GM19193 (cell line): ENCODE measurements around the gene CTBP1.

Source experiments
- POLR2A ChIP-seq: IDR thresholded peaks from 4 replicates; pipeline ENCODE4 v1.6.1; 2011; ENCODE audit not compliant: insufficient read depth, insufficient read length; ENCODE audit errors: extremely low read depth

CTBP1 gene

DNA sequence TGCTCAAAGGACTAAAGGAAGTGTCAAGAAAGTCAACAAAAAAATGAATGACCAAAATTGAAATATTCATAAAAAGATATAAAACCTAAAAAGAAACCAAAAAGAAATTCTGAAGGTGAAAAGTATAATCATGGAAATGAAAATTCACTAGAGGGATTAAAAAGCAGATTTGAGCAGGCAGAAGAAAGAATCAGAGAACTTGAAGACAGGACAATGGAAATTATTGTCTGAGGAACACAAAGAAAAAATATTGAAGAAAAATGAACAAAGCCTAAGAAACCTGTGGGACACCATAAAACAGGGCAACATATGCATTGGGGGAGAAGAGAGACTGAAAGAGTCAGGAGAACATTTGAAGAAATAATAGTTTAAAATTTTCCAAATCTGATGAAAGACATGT, 66.6 kb downstream of the CTBP1 start:
- no peak for TF ChIP-seq POLR2A

DNA sequence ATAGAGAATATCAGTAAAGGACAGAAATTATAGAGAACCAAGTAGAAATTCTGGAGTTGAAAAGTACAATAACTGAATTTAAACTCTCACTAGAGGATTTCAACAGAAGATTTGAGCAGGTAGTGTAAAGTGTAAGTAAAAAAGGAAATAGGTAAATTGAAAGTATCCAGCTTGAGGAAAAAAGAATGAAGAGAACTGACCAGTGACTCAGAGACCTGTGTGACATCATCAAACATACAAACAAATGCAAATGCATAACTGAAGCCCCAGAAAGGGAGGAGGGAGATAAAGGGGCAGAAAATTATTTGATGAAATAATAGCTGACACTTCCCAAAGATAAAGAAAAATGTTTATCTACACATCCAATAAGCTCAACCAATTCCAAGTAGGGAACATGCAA, 68.3 kb downstream of the CTBP1 start:
- TF ChIP-seq POLR2A, result no peak

- no peak for TF ChIP-seq POLR2A
Observed at GRCh38 chr4:1179976-1180375, 69.0 kb downstream of the CTBP1 start.

DNA sequence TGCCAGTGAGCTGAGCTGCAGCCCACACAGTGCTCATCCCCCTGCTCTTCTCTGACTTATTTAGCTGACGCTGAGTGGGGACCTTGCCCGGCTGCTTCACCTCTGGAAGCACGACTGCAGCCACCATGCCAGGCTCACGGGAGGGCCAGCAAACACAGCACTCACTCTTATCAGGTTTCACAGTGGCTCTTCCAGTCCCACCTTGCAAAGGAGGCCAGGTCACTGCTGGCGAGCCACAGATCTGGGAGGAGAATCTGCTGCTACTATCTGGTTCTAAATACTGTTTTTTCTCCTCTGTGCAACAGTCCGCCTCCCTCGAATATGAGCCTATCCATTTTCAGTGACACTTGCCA, 69.9 kb downstream of the CTBP1 start:
- TF ChIP-seq POLR2A, result no peak

DNA sequence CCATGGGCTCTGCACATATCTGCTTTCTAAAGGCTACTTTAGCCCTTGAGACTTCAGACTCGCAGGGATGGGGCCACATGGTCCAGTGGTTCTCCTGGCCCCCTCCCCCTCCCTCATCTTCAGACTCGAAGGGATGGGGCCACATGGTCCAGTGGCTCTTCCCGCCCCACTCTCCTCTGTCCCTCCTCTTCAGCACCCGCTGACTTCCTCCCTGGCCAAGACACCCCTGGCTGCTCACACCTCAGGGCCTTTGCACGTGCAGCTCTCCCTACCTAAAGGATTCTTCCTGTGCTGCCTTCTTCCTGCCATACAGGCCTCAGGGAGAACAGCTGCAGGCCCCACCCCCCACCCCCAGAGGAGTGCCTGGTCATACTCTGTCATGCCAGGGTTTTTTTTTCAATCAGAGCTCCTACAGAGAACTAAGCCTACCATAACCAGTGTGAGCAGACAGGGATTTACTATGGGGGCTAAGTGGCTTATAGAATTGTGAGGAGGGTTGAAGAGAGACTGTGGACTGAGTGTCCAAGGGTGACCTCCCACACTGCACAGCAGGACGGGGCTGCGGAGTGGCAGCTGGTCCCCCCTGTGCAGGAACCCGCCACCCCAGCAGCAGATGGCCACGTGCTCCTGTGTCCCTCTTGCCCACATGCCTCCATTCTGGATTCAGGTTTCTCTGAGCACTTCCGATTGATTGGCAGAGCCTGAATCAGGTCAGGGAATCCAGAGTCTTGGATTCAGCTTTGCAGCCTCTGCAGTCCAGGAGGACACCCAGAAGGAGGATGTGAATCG, 70.4 kb downstream of the CTBP1 start:
- TF ChIP-seq POLR2A, result no peak

DNA sequence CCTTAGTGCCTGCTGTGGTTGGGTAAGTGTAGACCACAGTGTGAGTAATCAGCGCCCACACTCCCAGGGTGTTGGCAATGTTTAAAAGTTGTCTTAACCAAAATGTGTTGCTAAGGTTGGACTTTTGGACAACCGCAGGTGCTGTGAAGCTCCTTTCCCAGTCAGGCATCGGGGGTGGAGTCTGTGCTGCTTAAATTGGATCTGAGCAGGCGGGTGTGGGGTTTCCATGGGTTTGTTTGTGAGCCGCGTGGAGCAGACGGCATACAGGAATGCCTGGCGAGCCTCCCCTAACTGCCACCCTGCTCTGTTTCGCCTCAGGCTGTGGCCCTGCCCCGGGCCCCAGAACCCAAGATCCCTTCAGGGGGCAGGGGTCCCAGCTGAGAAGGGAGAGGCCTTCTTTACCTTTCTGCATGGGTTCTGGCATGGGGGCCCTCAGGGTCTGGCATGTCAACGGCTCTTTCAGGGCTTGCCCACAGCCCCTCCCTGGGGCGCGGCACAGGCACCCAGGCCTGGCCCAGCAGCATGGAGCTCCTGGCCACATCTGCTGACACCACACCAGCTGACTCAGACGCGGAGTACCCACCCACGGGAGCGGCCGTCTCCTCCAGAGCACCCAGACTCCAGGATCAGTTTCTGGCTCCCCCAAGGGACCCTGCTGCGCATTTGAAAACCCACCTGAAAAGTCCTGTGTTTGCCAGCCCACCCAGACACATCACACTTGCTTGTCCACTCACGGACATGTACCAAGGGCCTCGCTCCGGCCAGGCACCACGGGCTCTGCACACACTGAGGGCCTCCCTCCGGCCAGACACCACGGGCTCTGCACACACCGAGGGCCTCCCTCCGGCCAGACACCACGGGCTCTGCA, 71.4 kb downstream of the CTBP1 start:
- no peak for TF ChIP-seq POLR2A

GRCh38 chr4:1176398-1177273, 72.3 kb downstream of the CTBP1 start:
- no peak for TF ChIP-seq POLR2A

GRCh38 chr4:1175635-1176229, 73.2 kb downstream of the CTBP1 start:
- TF ChIP-seq POLR2A, result no peak

- no peak for TF ChIP-seq POLR2A
Observed at GRCh38 chr4:1174941-1175634, 73.8 kb downstream of the CTBP1 start.

DNA sequence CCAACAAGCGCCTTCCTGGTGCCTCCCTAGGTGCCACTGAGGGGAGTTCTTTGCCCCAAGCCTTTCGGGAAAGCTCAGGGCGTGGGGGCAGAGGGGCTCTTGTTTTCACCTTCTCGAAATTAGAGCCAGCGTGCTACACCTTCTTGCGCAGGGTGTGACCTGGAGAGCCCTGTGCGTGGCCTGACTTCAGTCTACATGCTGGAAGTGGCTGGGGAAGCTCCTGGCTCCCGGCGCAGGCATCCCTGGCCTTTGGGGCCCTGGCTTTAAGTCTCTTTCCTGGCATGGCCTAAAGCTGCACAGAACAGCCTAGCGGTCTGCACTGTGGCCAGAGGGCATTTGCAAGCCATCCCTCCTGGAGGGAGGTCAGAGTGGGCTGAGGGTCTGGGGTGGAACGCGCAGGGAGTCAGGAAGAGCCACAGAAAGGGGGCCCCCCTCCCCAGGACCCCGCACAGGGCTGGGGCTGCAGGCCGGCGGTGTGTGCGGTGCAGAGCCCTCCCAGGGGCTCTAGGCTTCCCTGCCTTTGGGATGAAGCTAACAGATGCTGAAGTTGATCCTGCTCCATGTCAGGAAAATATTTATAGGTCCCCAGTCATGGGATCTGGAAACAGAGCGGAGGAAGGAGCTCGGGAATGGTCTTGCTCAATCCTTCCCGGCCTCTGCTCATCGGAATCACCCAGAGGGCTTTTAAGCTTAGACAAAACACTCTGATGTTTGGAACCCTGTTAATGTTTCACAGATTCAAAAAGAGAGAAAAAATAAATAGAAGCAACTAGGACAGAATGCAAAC, 75.8 kb downstream of the CTBP1 start:
- TF ChIP-seq POLR2A, result no peak

DNA sequence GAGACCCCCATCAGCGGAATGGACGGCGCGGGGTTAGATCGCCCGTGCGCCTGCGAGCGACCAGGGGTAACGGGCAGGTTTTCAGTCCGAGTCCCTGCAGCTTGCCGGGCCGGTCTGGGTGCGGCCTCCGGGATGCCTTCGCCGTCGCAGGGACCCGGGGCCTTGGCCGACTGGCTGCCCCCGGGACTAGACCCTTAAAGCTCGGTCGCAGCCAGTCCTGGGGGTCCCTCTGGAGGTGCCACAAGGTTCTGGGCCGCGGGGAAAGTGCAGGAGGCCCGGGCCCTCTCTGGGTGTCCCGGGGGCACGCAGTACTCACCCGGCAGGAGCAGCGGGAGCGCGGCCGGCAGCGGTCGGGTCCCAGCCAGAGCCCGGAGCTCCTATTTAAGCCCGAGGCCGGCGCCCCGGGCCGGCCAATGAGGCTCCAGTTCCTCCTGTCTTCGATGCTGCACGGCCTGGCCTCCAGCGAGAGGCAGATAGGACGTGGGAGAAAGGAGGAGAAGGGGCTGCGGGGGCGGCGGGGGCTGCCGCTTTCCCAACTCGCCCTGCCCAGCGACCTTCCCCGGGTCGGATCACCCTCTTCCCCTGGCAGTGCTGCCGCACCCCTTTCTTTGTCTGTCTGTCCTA, 76.6 kb downstream of the CTBP1 start, which contains the start of gene SPON2:
TSS of gene SPON2 (minus strand) at position 356 of the 624 bp plus-strand sequence.
- no peak for TF ChIP-seq POLR2A

DNA sequence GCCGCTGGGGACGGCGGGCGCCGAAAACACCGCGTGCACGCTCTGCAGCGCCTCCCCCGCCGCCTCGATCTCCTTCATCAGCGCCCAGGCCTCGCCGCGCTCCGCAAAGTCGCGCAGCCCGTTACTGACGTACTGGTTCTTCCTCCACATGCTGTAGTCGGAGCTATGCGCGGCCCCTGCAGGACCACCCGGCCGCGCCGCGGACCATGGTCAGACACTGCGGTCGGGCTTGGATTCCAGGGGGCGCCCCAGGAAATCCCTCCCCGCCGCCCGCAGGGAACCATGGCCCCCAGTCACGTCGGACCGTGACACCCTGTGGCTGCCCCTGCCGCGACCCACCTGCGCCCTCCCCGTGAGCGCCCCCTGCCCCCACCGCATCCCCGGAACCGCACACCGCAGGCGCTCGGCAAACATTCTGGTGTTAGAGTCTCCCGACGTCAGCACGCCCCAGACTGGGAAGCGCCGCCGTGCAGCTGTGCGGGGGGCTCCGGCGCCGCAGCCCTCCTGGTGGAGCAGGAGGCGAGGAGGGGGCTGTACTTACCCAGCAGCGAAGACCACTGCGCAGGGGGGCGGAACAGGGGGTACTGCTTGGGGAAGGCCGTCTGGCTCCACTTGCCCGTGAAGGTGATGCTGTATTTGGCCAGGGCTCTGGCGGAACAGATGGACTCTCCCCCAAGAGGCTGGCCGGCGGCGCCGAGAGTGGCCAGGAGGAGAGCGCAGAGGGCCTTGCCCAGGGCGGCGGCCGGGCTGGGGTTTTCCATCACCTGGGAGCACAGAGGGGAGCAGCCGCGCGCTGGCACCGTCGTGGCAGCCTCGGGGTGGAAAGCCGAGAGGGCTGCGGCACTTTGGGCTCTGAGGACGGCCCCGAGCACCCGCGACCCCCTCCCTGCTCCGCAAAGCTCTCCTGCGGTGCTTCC, 77.4 kb downstream of the CTBP1 start:
- TF ChIP-seq POLR2A, result no peak

DNA sequence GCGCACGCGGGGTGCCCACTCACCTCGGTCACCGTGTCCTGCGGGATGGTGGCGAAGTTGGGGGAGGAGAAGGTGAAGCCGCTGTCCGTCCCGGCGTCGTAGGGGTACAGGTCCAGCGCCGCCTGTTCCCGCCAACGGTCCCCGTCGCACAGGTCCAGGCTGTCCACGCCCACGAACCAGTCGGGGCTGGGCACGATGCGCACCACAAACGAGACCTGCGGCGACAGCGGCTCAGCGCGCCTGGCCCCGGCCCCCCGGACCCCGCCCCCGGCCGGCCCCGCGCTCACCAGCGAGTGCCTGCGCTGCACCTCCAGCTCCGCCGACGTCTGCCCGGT, 78.0 kb downstream of the CTBP1 start:
- no peak for TF ChIP-seq POLR2A
